Peyer's patch (tissue), 4 donors: ENCODE results near the gene CYP27C1. TPM values are rescaled to one million over a fixed set of nuclear protein-coding genes. Genes with fewer than 3 reads are reported as not detected.
"Not testable (repeated sequence)": the region's sequence is repeated elsewhere in the genome, so short reads cannot be mapped to it uniquely, and the experiment has no call there.

Experiments
- DNase-seq, 3 donors: peaks; one replicate each; pipeline ENCODE4 v3.0.0-alpha.2; 2017 to 2019
- H3K27ac ChIP-seq, 4 donors: fragments of 200-600 bp; sonication (generic); one replicate each; pipeline ENCODE4 v1.5.1; 2016 to 2019
- H3K27me3 ChIP-seq, 2 donors: fragments of 200-600 bp; sonication (generic); one replicate each; pipeline ENCODE4 v1.5.1; 2019
- H3K36me3 ChIP-seq, 3 donors: fragments of 200-600 bp; sonication (generic); one replicate each; pipeline ENCODE4 v1.5.1; 2016 to 2019
- H3K4me1 ChIP-seq, 4 donors: fragments of 200-600 bp; sonication (generic); one replicate each; pipeline ENCODE4 v1.5.1; 2016 to 2019
- H3K4me3 ChIP-seq, 4 donors: fragments of 200-600 bp; sonication (generic); 1 replicate in 3 of 4; 2 replicates in 1 of 4; pipeline ENCODE4 v1.5.1; 2016 to 2019; ENCODE audit warnings: mild to moderate bottlenecking in 1 of 4
- H3K9me3 ChIP-seq, 4 donors: fragments of 200-600 bp; sonication (generic); one replicate each; pipeline ENCODE4 v1.5.1; 2016 to 2019; ENCODE audit warnings: mild to moderate bottlenecking in 1 of 4
- POLR2A ChIP-seq, 2 donors: fragments of 450-650 bp; IDR thresholded peaks; one replicate each; pipeline ENCODE4 v1.5.1; 2017; ENCODE audit warnings: antibody characterized with exemption in 2 of 2, mild to moderate bottlenecking in 2 of 2, moderate library complexity in 2 of 2
- total RNA-seq, 4 donors: library from RNA; depleted of rRNA; stranded (reverse); fragments of >200 nt; gene quantifications; one replicate each; pipeline ENCODE4 v1.1.0, GENCODE V29; 2016
- TF ChIP-seq, protein P1 (sequence below), 6 experiments: fragments of 450-650 bp in 4 of 6; fragments of 200-600 bp in 2 of 6; sonication (generic) in 1 of 6; IDR thresholded peaks; one replicate each; pipeline ENCODE4 v1.5.1; 2017 to 2019; ENCODE audit warnings: antibody characterized with exemption in 6 of 6, mild to moderate bottlenecking in 3 of 6, moderate library complexity in 1 of 6

The CYP27C1 gene
- total RNA-seq, 4 donors from 2014 or later: 0.13 TPM; not detected in 3

- DNase-seq: no peak
- Histone ChIP-seq H3K27ac (no peak overlapping the region), H3K9me3 (no peaks in the 10 kb centered on the region), H3K4me1 (no peaks in the 10 kb centered on the region), H3K27me3 (no peaks in the 10 kb centered on the region), H3K4me3 (no peak overlapping the region), H3K36me3 (peaks cover 0 to 38% (median 0%) of the 10 kb centered on the region in 3 donors)
- TF ChIP-seq, protein P1, sequence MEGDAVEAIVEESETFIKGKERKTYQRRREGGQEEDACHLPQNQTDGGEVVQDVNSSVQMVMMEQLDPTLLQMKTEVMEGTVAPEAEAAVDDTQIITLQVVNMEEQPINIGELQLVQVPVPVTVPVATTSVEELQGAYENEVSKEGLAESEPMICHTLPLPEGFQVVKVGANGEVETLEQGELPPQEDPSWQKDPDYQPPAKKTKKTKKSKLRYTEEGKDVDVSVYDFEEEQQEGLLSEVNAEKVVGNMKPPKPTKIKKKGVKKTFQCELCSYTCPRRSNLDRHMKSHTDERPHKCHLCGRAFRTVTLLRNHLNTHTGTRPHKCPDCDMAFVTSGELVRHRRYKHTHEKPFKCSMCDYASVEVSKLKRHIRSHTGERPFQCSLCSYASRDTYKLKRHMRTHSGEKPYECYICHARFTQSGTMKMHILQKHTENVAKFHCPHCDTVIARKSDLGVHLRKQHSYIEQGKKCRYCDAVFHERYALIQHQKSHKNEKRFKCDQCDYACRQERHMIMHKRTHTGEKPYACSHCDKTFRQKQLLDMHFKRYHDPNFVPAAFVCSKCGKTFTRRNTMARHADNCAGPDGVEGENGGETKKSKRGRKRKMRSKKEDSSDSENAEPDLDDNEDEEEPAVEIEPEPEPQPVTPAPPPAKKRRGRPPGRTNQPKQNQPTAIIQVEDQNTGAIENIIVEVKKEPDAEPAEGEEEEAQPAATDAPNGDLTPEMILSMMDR (IDR thresholded peaks at IDR 0.05): no peak
- TF ChIP-seq POLR2A (IDR thresholded peaks at IDR 0.05): no peak
These were observed 35.0 kb upstream of the CYP27C1 start for GRCh38 chr2:127255146-127255545.

GRCh38 chr2:127254386-127254981 is 34.4 kb upstream of the CYP27C1 start:
- Histone ChIP-seq H3K27me3 (no peaks in the 10 kb centered on the region), H3K4me1 (no peaks in the 10 kb centered on the region), H3K9me3 (no peaks in the 10 kb centered on the region), H3K27ac (no peak overlapping the region), H3K36me3 (peaks cover 0 to 32% (median 0%) of the 10 kb centered on the region in 3 donors), H3K4me3 (no peak overlapping the region)
- no peak for DNase-seq
- no peak for TF ChIP-seq POLR2A (IDR thresholded peaks at IDR 0.05)
- TF ChIP-seq, protein P1 (IDR thresholded peaks at IDR 0.05): no peak

- not testable (repeated sequence) for DNase-seq
These were observed 21.1 kb upstream of the CYP27C1 start for GRCh38 chr2:127241184-127241583.

GRCh38 chr2:127239395-127239794 is 19.3 kb upstream of the CYP27C1 start:
- DNase-seq: no peak

More at GRCh38 chr2:127241184-127241583, 21.1 kb upstream of the CYP27C1 start:
- not testable (repeated sequence) for H3K27ac ChIP-seq, H3K36me3 ChIP-seq, H3K4me1 ChIP-seq, H3K27me3 ChIP-seq, H3K9me3 ChIP-seq, H3K4me3 ChIP-seq

GRCh38 chr2:127237768-127238167 is 17.7 kb upstream of the CYP27C1 start:
- H3K36me3 ChIP-seq, H3K27ac ChIP-seq, DNase-seq, H3K9me3 ChIP-seq, H3K4me1 ChIP-seq, H3K4me3 ChIP-seq, H3K27me3 ChIP-seq: not testable (repeated sequence)

More at GRCh38 chr2:127239395-127239794, 19.3 kb upstream of the CYP27C1 start:
- peaks cover 0 to 3% (median 0%) of the 10 kb centered on the region in 4 donors for H3K9me3 ChIP-seq
- no peaks in the 10 kb centered on the region for H3K4me1 ChIP-seq
- H3K36me3 ChIP-seq: no peaks in the 10 kb centered on the region
- no peak for TF ChIP-seq POLR2A (IDR thresholded peaks at IDR 0.05)
- TF ChIP-seq, protein P1 (IDR thresholded peaks at IDR 0.05): no peak
- H3K27ac ChIP-seq: no peak overlapping the region
- H3K4me3 ChIP-seq: no peak overlapping the region
- H3K27me3 ChIP-seq: no peaks in the 10 kb centered on the region

DNA sequence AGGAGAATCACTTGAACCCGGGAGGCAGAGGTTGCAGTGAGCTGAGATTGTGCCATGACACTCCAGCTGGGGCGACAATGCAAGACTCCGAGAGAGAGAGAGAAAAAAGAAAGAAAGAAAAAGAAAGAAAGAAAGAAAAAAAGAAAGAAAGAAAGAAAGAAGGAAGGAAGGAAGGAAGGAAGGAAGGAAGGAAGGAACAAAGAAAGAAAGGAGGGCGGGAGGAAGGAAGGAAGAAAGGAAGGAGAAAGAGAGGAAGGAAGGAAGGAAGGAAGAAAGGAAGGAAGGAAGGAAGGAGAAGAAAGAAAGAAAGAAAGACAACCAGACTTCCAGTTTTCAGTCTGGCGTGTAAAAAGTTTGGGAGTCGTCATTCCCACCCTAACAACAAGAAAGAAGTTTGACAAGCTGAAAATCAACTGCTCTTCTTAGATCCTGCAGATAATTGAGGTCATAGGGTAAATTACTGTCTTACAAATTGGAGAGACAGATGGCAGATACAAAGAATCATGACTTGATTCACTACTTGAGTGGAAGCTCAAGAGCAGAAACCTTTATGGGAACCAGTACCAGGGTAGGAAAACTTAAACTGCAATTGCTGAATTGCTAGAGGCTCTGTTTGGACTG is 15.1 kb upstream of the CYP27C1 start:
- no peaks in the 10 kb centered on the region for H3K4me1 ChIP-seq
- no peak for DNase-seq
- H3K9me3 ChIP-seq: peaks cover 0 to 3% (median 0%) of the 10 kb centered on the region in 4 donors
- no peaks in the 10 kb centered on the region for H3K27me3 ChIP-seq
- H3K27ac ChIP-seq: no peak overlapping the region
- TF ChIP-seq POLR2A (IDR thresholded peaks at IDR 0.05): no peak
- TF ChIP-seq, protein P1 (IDR thresholded peaks at IDR 0.05): no peak
- H3K4me3 ChIP-seq: no peak overlapping the region
- H3K36me3 ChIP-seq: no peaks in the 10 kb centered on the region
